Hematopoietic multipotent progenitor cell treated with erythropoietin and hydrocortisone succinate and interleukin-3 and kit ligand, for 6 days (in vitro differentiated cells): ENCODE results near the gene LCAT.

Experiments
- DNase-seq: peaks from one replicate; pipeline ENCODE4 v3.0.0-alpha.2; 2015

The LCAT gene

DNA sequence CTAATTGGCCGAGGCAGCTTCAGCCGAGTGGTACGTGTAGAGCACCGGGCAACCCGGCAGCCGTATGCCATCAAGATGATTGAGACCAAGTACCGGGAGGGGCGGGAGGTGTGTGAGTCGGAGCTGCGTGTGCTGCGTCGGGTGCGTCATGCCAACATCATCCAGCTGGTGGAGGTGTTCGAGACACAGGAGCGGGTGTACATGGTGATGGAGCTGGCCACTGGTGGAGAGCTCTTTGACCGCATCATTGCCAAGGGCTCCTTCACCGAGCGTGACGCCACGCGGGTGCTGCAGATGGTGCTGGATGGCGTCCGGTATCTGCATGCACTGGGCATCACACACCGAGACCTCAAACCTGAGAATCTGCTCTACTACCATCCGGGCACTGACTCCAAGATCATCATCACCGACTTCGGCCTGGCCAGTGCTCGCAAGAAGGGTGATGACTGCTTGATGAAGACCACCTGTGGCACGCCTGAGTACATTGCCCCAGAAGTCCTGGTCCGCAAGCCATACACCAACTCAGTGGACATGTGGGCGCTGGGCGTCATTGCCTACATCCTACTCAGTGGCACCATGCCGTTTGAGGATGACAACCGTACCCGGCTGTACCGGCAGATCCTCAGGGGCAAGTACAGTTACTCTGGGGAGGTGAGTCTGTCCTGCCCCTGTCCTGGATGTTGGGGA lies 34.7 kb downstream of the LCAT start:
- no peak for DNase-seq

DNA sequence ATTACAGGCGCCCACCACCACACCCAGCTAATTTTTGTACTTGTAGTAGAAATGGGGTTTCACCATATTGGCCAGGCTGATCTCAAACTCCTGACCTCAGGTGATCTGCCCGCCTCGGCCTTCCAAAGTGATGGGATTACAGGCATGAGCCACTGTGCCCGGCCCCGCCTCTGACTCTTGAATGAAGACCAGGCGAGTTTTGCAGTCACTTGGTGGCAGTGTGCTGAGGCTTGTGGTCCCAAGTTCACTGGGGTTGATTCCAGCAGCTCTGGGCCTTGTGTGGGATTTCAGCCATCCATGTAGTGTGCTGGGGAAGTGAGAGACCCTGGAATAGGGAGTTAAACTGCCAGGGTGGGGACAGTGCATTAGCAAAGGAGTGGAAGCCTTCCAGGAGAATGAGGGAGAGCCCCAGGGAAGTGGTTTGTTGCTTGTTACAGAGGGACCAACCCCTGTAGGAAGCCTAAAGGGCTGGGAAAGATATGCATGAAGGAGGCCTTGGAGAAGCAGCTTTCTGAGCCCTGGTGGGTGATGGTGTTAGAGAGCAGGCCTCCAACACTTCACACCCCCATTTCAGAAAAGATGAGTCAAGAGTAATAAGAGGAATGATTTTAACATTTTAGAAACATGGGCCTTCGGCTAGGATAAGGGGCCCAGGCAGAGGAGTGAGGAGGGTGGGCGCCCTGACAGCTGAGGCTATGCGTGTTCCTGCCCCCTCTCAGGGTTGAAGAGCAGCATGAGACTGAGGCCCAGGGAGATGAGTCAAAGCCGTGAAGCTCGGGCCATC lies 36.3 kb downstream of the LCAT start:
- DNase-seq, result no peak

DNA sequence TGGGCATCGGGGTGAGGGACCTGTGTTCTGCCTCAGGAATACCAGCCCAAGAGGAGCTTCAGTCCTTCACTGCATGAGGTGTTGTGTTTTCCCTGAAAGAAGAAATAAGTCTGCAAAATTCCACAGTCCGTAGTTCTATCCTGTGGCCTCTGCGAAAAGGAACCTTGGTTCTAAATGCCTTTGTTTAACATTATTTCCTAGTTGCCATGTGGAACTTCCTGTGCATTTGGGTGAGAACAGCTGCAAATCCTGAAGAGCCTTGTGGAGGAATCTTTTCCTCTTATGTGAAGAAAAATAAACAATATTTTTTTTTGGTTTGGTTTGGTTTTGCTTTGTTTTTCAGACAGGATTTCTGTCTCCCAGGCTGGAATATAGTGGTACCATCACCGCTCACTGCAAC lies 41.1 kb downstream of the LCAT start:
- DNase-seq, result no peak

DNA sequence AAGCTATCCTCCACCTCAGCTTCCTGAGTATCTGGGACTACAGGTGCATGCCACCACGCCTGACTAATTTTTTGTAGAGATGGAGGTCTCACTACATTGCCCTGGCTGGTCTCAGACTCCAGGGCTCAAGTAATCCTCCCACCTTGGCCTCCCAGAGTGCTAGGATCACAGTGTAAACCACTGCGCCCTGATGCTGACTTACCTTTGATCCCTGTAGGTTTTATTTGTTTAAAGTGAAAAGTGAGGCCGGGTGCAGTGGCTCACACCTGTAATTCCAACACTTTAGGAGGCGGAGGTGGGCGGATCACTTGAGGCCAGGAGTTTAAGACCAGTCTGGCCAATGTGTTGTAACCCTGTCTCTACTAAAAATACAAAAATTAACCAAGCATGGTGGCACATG lies 42.2 kb downstream of the LCAT start:
- no peak for DNase-seq

DNA sequence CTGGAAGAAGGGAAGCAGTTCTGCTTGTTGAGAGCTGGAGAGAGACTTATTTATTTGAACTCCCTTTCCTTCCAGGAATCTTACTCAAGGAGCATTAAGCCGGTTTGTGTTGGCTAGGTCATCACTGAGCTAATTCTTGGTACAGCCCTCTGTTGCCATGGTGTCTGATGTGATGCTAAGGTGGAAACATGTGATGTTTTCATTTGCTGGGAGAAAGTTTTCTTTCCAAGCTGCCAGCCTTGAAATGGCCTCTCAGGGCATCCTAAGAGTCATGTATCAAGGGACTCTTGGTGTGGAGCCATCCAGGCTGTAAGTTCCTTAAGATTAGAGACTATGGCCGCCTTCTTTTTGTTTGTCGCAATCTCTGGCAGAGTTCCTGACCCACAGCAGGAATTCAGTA lies 46.7 kb downstream of the LCAT start:
- DNase-seq, result no peak

DNA sequence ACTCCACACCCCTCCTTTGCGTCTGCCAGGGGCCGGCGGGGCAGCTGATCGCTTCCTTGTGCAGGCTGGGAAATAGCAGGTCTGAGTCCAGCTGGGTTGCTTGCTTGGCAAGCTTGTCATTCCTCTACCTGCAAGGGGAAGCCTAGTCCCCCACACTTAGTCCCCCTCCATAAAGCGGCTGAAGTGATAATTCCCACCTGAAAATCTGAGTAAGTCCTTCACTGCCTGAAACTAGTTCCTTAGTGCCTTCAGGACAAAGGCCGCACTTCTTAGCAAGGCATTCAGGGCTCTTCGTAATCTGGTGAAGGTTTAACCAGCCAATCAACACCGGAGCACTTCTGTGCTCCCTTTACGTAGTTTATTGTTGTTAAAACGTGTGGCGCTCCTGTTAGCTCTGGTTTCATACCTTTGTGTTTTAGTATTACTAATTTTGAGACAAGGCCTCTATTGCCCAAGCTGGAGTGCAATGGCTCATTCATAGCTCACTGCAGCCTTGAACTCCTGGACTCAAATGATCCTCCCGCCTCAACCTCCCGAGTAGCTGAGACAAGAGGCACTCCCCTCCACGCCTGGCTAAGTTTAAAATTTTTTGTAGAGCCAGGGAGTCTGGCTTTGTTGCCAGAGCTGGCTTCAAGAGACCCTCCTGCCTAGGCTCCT lies 50.0 kb downstream of the LCAT start:
- peak; percentile 27 for DNase-seq

DNA sequence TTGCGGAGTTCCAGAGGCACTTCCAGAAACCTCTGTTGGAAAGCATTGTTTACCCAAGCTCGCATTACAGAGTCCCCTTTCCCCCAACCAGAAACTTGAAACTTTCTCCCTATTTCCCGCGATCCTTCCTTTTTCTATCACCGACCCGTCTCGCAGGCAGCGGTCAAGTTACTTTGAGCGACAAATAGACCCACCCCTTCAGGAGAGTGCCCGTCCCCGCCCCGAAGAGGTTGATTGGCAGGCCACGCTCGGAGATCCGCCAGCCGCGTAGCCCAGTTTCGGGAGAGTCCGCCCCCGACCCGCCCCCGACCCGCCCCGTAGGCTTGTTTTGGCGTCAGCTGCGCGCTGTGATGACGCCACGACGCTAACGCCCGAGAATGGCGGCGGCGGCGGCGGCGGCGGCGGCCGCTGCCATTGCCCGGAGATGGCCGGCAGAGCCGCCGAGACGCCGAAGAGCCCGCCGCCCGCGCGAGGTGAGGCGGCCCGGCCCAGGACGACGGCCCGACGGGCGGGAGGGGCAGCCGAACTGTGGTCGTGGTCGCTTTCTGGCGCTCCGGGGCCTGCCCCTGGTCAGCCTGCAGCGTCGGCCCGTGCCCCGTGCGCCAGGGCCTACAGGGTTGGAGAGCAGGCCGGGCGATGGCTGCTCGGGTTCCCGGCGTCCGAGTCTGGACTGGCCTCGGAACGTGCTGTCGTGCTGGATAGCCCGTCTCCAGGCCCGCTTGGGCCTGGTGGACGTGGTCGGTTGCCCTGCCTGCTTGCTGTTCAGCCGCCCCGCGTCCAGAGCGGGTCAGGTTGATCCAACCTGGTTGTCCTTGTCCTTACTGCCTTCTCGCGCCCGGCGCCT lies 50.8 kb downstream of the LCAT start, which contains the start of gene PSKH1:
Gene PSKH1, plus strand, starts transcription at position 356 of the 844 bp plus-strand sequence. CDS start 15,496 bp downstream, outside the sequence.
- peak; percentile 98 for DNase-seq

DNA sequence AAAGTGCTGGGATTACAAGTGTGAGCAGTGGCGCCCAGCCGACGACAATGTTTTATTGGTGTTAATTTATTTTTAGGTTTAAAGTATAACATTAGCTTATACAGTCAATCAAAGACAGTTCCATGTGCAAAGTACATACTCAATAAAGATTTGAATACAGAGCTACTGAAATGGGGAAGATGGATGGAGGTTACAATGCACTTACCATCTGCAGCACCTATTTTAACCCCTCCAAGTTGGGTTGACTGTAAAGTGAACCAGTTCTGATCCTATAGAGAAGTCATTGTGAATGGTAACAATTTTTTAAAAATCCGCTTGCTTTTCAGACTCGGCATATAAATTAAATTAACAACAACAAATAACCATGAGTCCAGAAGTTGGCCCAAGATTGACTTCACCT lies 51.5 kb downstream of the LCAT start:
- DNase-seq, result no peak
